HG03565 (cell line): ENCODE results near the gene GABRE.
"Not testable (repeated sequence)": the region's sequence is repeated elsewhere in the genome, so short reads cannot be mapped to it uniquely, and the experiment has no call there.

ENCODE experiments used
- ATAC-seq: cut with Tn5 transposase; IDR thresholded peaks from one replicate; pipeline ENCODE4 v1.9.1; 2021; ENCODE audit warnings: mild to moderate bottlenecking, moderate library complexity; ENCODE audit not compliant: unreplicated experiment

The GABRE gene

DNA sequence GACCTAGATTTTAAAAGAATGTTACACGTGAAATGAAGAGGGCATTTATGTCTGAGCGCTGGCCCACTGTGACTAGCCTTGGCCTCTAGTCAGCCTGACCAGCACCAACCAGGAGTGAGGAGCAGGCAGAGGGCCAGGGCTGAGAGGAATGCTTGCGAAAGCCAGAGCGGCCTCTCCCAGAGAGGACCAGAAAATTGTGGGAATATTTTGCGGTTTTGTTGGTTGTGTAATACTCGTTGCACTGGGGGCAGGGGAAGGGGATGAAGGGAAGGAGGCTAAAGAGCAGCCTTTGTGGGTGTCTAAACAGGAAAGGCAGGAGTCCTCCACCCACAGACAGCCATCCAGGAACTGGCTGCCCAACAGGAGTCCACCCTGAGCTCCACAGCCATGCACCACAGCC lies 3.8 kb downstream of the GABRE start:
- no peak for ATAC-seq

- ATAC-seq: no peak
Observed at GRCh38 chrX:151970027-151970426, 4.4 kb downstream of the GABRE start.

DNA sequence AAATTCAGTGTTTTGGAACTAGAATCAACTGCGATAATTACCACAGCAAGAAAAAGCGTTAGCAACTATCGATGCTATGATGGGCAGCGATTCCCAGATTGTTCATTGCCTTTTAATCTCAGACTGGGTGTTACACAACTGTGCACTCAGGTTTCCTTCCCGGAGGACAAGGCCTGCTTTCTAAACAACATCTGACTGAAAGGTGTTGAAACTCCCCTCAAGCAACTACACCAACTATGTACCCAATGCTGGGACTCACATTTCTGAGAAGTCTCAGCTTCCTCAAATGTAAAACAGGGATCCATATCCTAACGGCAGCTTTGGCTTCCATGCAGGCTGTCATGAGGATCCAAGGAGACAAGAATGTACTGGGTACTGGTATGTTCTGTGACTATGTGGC lies 8.2 kb downstream of the GABRE start:
- no peak for ATAC-seq

GRCh38 chrX:151962034-151962433 lies 12.4 kb downstream of the GABRE start:
- ATAC-seq: no peak

- ATAC-seq: no peak
Observed at GRCh38 chrX:151958101-151958500, 16.4 kb downstream of the GABRE start.

DNA sequence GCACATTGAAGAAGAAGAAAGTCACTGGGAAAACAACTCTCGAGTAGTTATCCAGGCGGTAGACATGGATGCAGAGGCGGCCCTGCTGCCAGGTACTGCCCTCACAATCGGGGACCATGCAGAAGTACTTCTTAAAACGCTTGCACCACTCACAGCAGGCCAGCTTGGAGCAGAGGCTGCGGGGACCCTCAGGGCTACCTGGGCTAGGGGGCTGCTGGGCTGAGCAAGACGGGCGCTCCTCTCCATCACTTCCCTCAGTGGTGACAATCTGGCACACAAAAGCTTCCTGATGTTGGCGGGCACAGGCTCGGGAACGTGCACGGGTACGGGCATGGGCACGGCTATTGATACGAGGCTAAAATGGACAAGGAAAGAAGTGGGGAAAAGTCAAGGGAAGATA lies 19.7 kb downstream of the GABRE start:
- no peak for ATAC-seq

GRCh38 chrX:151938172-151938571 lies 36.3 kb downstream of the GABRE start:
- no peak for ATAC-seq

DNA sequence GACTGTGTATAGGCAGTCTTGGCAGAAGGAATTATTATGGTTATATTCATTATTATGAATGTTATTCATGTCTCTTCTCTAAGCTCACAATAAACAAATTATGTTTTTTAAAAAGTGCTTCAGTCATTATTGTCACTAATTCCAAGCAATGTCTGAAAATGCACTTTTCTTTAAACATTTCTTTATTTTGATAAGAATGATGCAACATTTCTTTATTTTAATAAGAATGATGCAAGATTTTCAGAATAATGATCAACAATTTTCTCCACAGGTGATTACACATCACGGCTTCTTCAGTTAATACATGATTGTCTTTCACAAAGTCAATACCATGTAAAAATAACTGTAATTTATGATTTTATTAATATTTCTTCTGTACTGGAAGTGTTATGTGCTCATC lies 39.1 kb downstream of the GABRE start:
- no peak for ATAC-seq

DNA sequence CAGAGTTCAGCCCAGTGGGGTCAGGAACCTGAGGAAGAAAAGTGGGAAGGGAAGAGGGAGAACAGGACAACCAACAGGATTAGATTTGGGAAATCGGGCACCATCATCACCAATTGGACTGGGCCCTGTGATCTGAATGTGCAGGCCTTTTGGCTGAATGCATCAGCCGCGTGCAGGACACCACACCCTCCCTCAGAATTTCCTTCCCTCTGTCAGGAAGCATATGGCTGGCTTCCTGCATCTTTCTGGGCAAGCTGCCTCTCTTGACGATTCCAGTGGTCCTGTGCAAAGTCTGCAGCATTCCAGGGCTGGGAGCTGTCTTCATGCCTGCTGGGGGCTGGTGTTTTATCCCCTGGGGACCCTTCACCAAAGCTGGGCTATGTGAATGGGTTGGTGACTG lies 45.4 kb downstream of the GABRE start:
- ATAC-seq: no peak

DNA sequence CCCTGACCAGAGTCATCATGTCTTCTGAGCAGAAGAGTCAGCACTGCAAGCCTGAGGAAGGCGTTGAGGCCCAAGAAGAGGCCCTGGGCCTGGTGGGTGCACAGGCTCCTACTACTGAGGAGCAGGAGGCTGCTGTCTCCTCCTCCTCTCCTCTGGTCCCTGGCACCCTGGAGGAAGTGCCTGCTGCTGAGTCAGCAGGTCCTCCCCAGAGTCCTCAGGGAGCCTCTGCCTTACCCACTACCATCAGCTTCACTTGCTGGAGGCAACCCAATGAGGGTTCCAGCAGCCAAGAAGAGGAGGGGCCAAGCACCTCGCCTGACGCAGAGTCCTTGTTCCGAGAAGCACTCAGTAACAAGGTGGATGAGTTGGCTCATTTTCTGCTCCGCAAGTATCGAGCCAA lies 50.8 kb downstream of the GABRE start:
- ATAC-seq: no peak

DNA sequence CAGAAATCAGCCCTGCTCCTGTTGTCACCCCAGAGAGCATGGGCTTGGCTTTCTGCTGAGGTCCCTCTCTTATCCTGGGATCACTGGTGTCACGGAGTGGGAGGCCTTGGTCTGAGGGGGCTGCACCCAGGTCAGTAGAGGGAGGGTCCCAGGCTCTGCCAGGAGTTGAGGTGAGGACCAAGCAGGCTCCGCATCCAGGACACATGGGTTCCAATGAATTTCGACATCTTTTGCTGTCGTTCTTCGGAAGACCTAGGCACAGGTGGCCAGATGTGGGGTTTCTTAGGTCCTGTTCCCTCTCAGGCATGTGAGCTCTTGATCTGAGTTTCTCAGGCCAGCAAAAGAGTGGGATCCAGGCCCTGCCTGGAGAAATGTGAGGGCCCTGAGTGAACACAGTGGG lies 51.8 kb downstream of the GABRE start:
- no peak for ATAC-seq

GRCh38 chrX:151921866-151922265 lies 52.6 kb downstream of the GABRE start:
- no peak for ATAC-seq

- no peak for ATAC-seq
Observed at GRCh38 chrX:151921292-151921691, 53.2 kb downstream of the GABRE start.

- ATAC-seq: no peak
Observed at GRCh38 chrX:151920530-151920929, 53.9 kb downstream of the GABRE start.

GRCh38 chrX:151920101-151920500 lies 54.4 kb downstream of the GABRE start:
- no peak for ATAC-seq

DNA sequence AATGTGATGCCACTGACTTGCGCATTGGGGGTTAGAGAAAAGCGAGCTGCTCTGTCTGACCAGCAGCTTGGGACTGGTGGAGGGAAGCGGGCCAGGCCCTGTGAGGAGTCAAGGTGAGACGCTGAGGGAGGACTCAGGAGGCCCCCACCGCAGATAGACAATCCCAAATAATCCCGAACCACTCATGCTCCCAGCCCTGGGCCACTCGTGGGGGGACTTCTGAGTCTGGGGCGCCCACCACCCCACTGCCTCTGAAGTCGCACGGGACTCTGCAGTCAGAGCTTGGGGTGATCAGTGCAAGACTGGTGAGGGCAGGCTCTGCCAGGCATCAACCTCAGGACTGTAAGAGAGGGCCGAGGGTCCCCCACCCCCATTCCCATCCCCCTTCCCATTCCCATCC lies 54.9 kb downstream of the GABRE start:
- no peak for ATAC-seq

- not testable (repeated sequence) for ATAC-seq
Observed at GRCh38 chrX:151918736-151919135, 55.7 kb downstream of the GABRE start.

- ATAC-seq: no peak
Observed at GRCh38 chrX:151912780-151913179, 61.7 kb downstream of the GABRE start, which contains the start of gene MAGEA4. Gene MAGEA4 (plus strand): TSS chrX:151912889. CDS start chrX:151923665, 10,776 bp downstream.

GRCh38 chrX:151912221-151912620 lies 62.3 kb downstream of the GABRE start:
- ATAC-seq: no peak

- ATAC-seq: no peak
Observed at GRCh38 chrX:151904989-151905388, 69.5 kb downstream of the GABRE start.
